GM19023 (cell line): ENCODE data around the gene PROK1.
"Not testable (repeated sequence)": the region's sequence is repeated elsewhere in the genome, so short reads cannot be mapped to it uniquely, and the experiment has no call there.

Source experiments
- ATAC-seq: cut with Tn5 transposase; IDR thresholded peaks from one replicate; pipeline ENCODE4 v1.9.1; 2021; ENCODE audit warnings: mild to moderate bottlenecking, moderate library complexity; ENCODE audit not compliant: unreplicated experiment

PROK1 gene, protein sequence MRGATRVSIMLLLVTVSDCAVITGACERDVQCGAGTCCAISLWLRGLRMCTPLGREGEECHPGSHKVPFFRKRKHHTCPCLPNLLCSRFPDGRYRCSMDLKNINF

DNA sequence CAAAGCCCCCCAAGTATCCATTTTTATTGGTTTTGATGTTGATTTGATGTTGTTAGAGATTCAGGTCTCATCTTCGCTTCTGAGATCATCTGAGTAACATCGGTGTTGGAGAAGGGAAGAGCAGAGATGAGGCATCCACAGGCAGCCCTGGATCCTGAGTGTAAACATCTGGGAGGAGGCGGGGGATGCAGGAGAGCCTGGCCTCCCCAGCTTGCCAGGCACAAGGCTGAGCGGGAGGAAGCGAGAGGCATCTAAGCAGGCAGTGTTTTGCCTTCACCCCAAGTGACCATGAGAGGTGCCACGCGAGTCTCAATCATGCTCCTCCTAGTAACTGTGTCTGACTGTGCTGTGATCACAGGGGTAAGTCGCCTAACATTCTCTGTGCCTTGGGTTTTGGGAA is at the start of gene PROK1:
TSS of gene PROK1 (plus strand) at position 221 of the 400 bp plus-strand sequence. CDS start at position 289, 68 bp downstream.
- ATAC-seq: no peak

DNA sequence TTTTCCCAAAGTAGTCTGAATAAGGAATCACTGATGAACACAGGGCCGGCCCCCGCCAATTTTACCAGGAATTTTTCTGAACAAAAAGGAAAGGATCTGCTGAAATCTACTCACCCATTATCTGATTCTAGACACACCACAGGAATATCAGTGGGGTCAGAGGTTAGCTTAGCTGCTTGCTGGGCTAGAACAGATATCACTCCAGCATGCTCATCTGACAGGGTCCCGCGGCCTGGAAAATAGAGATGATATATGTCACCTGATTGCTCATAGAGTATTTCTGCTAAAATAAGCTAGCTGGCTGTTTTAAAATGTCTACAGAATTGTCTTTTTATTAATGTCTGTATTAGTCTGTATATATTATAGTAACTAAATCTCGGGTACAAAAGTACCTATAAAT is 47.1 kb upstream of the PROK1 start:
- ATAC-seq: no peak

DNA sequence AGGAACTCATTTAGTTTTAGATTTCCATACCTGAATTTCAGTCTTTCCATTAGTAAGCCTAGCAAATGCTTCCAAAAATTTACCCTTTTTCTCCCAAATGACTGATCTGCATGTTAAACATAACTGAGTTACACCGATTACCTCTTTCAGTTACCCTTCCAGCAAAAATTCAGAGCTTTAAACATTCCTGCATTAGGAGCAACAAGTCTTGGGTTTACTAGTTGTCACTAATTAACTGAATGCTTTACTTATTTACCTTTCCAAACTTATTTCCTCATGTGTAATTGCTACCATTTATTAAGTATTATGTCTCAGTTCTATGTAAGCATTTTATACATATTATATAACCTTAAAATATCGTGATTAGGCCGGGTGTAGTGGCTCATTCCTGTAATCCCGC is 46.5 kb upstream of the PROK1 start:
- no peak for ATAC-seq

DNA sequence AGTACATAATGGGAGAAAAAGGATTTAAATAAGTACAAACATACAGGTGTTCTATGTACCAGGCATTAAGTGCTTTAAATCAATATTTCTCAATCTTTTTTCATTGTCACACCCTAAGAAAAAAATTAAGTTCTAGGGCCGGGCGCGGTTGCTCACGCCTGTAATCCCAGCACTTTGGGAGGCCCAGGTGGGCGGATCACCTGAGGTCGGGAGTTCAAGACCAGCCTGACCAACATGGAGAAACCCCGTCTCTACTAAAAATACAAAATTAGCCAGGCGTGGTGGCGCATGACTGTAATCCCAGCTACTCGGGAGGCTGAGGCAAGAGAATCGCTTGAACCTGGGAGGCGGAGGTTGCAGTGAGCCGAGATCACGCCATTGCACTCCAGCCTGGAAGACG is 44.5 kb upstream of the PROK1 start:
- not testable (repeated sequence) for ATAC-seq

DNA sequence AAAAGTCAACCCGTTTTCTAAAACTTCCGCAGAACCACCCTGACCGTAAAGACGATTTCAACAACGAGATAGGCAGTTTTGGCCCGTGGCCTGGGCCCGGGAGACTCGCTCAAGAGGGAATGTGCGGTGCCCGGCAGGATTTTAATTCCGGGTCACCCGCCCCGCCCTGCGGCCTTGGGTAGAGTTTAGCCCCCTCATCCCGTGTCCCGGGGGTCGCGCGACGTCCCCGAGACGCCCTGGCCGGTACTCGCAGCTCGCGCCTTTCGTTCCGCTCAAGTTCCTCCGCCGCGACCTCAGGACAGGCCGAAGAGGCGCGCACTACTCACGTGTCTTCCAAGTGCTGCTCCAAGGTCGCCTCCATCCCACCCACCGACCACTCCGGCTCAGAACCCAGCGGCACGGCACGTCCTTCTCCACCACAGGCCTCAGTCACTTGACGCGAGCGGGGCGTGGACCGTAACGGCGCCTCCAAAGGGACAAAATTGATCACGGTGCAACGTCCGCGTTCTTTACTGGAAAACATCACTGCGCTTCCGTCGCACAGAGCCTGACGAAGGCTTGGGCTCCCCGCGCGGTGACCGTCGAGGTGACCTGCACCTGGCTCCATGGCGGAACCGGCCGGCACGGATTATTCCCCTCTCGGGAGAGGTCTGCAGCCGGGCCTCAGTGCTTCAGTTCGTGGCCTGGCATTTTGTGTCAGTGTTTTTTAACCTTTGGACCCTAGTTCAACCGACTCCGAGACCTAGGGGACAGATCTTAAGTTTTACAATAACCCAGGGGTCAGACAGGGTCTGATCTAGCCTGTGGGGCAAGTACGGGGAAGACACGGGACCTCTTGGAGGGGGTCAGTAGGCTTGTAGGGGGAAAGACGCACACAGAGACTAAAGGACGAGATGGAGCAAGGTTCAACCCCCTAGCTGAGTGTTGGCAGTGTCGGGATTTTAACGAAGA is 43.4 kb upstream of the PROK1 start, which contains the start of gene LAMTOR5:
TSS of gene LAMTOR5 (minus strand) at position 435 of the 951 bp plus-strand sequence. CDS start at position 361, 74 bp downstream.
- ATAC-seq: peak; percentile 89

DNA sequence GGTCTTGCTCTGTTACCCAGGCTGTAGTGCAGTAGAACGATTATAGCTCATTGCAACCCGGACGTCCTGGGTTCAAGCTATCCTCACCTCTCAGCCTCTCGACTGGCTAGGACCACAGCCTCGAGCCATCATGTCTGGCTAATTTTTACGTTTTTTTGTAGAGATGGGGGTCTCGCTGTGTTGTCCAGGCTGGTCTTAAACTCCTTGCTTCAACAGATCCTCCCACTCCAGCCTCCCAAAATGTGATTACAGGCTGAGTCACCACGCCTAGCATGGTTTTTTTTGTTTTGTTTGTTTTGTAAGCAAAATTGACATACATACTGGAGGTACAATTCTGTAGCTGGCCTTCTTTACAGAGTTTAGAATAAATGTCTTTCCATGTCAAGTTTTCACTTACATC is 42.5 kb upstream of the PROK1 start:
- no peak for ATAC-seq

DNA sequence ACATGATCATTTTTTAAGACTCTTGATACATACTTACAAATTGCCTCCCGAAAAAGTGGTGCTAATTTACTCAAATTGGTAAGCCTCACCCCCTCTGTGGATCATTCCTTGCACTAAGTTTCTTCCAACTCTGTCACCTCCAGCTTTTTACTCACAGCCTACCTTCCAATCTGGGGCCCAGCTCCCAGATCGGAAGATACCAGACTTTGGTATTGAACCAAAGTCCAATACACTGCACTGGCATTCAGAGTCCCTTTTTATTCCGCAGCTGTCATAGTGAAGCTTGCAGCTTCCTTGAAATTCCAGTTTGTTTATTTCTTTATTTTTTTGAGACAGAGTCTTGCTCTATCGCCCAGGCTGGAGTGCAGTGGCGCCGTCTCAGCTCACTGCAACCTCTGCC is 41.6 kb upstream of the PROK1 start:
- no peak for ATAC-seq

DNA sequence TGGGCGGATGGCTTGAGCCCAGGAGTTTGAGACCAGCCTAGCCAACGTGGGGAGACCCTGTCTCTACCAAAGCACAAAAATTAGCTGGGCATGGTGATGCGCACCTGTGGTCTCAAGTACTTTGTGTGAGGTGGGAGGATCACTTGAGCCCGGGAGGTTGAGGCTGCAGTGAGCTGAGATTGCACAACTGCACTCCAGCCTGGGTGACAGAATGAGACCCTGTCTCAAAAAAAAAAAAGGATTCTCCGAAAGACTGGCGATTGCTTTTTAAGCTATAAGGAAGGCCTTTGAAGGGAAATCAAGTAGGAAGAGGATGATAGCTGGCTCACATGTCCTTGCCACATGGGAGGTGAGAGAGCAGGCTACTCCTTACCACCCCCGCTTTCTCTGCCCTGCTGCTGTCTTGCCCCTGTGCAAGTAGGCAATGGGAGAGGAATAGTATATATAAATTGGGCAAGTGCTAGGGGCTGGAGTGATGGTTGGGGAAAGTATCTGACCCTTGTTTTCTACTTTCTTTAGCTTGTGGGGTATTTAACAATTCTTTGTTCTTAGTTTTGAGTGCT is 39.7 kb upstream of the PROK1 start:
- no peak for ATAC-seq

DNA sequence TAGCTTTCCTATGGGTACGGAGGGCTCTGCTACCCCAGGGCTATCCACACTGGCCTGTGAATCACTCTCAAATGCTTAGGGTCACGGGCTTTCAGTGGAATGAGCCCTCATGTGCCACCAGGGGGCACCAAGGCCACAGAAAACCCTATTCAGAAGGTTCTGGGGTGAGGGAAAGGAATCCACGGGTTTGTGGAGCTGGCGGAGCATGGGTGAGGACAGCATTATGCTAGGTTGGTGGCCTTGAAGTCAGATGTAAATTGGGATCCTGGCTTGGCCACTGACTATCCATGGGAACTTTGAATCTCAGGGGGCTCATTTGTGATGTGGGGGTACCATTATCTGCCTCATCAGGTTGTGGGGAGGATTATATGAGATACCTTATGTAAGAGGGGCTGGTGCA is 38.4 kb upstream of the PROK1 start:
- ATAC-seq: no peak

DNA sequence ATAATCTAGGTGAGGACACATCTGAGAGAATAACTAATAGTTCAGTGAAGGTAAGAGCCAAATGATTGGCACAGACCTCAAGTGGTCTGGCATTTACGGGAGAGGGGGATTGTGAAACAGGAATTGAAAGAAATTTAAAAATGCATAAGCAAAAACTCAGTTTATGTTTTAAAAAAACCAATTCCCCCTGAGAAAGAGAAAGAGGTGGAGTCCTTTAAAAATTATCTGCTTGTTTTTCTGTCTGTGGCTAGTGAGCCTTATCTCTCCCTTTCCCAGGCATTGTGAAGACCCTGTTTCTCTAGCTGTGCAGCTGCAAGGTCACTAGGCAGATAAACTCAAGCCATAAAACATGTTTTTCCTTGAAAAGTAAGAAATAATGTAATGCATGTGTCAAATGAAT is 37.9 kb upstream of the PROK1 start:
- ATAC-seq: not testable (repeated sequence)

DNA sequence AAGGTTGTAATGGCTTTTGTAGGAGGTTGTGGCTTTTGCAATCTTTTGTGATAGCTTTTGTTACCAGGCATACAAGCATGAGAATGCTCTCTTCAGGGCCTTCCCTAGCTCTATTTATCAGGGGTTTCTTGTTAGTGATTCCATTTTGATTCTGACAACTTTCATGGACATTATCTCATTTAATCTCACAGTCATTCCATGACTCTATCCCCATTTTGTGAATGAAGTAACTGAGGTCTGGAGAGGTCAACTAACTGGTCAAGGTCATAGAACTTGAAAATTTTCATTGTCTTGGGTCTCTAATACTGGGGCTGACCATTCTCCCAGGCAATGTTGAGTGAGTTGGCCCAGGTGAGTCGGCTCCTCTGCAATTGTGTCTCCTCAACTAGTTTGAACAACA is 32.2 kb upstream of the PROK1 start:
- ATAC-seq: no peak

DNA sequence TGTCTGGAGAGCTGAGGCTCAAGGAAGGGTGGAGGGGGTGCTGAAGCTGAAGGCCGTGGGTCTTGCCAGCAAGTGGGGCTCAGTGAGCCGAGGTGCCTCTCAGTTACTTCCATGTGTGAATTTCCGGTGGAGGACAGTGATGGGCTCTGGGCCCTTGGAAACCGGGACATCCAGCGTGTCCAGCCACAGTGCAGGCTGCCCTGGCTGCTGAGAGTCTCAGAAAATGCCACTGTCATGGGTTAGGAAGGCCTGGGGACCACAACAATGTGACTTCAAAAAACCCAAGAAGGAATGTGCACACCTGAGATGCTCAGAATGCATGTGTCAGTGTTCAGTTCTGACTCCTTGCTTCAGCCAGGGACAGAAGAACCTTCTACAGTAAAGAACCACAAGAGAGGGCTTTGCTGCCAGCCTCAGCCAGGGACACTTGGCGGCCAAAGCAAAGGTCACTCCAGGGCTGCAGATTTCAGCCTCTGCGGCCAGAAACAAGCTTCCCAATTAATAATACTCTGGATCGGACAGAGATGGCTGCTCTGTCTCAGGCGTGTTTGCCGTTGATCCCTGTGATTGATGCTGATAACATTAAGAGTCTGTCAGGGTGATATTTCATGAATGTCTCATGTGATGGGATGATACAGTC is 30.8 kb upstream of the PROK1 start:
- no peak for ATAC-seq

DNA sequence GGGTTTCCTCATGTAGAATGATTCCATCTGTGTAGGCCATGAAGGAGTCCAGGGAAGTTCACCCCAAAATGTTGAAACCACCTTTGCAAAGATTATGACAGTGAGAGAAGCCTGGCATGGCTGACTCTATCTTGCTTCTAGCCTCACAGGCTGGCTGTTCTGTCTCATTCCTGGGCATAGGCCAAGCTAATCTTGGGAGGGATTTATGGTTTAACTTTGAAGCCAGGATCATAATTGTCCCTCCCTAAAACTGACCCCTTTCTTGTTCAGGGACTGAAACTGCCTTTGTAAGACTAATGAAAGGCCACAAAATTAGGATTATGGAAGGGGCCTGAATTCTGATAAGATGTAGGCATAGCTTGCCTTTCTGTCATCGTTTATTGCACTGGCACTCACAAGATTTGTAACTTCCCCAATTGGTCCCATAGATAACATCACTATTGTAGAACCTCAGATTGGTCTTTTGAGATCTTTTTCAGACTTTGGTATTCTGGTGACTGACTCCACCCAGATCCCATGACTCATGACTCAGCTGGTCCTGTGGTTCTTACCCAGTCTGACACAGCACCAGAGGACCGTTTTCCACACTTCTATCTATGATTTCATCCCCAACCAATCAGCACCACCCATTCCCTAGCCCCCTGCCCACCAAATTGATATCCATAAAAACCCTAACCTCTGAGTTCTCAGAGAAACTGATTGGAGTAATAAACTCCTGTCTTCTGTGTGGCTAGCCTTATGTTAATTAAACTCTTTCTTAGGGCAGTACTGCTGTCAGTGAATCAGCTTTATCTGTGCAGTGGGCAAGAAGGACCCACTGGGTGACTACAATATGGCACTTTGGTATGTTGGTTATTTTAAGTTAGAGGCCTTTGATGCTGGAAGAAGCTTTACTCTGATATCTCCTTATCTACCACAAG is 29.8 kb upstream of the PROK1 start:
- ATAC-seq: no peak

DNA sequence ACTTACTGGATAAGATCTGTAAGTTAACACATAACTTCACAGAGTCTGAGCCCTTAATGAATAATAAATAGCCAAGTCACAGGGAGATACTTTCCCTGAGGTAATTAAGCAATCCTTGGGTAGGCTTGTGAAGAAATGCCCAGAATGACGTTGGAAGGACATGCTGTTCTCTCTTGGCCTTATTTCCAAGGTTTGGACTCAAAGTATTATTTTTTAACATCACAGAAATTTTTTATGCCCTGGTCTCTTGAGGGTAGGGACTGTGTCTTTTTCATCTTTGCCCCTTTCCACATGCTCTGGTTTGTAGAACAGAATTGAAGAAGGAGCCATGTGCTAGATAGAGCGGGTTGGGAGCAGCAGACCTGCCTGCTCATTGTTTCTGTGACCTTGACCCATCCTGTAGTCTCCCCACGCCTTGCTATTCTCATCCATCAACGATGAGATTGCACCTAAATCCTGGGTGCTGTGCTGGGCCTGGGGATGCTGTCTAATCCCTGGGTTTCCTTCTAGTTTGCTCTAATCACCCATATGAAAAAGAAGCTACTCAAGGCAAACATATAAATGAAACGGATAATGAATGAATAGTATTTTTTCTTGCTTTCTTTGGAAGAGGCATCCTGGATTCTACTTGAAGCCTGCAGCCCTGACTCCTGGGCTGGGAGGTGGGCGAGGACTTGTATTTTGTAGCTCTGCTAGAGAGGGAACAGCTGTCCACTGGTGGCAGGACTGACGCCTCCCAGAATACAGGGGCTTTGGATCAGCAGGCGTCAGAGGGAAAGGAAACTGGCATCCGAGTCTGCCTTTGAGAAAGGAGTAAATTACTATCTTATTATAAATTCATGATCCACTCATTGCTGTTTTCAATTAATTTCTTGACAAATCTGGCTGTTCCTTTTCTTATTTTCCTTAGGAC is 26.0 kb upstream of the PROK1 start:
- ATAC-seq: no peak

DNA sequence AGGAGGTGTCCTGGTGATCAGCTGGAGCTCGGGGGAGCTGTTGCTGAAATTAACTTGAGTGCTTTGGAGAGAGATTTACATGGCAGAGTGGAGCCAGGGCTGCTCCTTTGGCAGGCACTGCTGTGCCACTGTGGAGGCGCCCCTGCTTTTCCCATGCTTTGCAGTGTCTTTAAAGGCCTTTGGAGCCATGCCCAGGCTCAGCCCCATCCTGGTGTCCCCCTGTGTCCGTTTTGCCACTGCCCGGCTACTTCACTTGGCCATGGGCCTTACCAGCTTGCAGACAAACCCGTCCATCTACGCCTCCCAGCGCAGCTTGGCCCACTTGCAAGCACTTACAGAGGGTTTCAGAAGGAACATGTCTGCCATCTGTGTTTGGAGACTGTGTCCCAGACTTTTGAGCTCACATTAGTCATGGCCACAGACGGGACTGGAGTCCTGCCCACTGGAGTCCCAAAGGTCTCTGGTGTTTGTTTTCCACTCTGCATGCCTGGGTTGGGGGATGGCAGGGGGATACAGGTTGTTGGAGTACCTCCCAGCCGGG is 25.3 kb upstream of the PROK1 start:
- ATAC-seq: no peak

DNA sequence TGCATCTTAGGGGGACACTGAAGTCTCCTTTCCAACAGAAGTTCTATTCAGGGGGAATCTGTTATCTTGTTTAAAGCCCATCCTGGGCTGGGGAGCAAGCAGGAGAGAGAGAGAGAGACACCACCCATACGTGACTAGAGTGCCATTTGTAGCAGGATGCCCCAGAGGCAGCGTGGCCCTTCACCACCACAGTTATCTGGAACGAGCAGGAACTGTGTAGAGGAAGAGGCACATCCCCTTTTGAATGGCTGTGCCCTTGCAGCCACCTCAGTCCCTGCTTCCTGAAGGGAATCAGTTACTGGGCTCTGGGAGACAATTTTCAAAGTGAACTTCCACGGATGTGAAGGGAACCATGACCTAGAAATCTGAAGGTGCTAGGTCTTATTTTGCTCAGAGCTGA is 24.1 kb upstream of the PROK1 start:
- ATAC-seq: no peak

DNA sequence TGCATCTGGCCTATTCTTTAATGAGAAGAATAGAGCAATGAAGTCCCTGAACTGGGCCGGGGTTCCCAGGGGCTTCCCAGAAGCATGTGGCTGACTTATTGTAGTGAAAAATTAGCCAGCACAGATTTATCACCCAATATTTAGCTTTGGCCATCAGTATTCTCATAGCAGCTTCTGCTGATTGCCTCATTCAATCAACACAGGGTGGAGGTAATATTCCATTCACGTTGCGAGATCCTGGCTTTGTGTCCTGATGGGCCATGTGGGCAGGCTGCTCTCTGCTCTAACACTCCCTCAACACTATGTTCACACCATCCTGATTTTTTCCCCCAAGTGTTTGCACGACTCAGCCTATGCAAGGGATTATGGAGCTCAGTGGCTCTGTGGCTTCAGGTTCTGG is 22.0 kb upstream of the PROK1 start:
- ATAC-seq: no peak

DNA sequence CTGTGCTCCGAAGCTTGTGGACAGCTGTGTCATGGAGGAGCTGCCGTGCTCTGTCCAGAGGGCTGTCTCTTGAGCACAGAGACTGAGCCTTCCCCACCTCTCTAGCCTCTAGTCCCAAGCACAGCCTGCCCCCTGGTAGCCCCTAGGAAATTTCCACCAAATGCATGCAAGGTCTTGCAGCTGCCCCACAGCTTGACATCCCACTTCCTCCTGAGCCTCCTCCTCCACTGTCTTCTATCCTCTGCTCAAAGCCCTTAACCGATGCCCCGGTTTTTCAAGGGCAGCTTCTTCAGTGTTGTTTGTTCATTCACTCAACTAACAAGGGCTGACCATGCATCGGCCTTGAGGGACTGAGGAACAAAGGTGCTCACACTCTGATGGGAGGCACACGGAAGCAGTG is 20.6 kb upstream of the PROK1 start:
- no peak for ATAC-seq

DNA sequence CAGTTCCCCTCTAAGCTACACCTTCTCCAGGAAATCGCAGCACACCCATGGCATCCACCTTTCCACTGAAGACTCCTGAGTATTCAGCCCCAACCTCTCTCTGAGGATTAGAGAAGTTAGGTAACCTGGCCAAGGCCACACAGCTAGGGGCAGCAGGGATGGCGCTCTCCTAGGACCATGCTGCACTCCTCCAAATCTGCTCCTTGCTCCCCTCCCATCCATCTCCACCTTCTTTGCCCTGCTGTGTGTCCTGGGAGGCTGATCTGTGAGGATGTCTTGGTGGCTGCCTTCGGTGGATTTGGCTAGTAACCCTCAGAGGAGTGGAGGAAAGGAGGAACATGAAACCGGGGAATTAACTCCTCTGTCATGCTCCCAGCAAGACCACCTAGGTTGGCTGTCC is 20.0 kb upstream of the PROK1 start:
- no peak for ATAC-seq
